ENCODE results near the gene CFAP74.
A peak's percentile ranks its signal among the peaks of the same experiment; 100 is the strongest.

Gene CFAP74

DNA sequence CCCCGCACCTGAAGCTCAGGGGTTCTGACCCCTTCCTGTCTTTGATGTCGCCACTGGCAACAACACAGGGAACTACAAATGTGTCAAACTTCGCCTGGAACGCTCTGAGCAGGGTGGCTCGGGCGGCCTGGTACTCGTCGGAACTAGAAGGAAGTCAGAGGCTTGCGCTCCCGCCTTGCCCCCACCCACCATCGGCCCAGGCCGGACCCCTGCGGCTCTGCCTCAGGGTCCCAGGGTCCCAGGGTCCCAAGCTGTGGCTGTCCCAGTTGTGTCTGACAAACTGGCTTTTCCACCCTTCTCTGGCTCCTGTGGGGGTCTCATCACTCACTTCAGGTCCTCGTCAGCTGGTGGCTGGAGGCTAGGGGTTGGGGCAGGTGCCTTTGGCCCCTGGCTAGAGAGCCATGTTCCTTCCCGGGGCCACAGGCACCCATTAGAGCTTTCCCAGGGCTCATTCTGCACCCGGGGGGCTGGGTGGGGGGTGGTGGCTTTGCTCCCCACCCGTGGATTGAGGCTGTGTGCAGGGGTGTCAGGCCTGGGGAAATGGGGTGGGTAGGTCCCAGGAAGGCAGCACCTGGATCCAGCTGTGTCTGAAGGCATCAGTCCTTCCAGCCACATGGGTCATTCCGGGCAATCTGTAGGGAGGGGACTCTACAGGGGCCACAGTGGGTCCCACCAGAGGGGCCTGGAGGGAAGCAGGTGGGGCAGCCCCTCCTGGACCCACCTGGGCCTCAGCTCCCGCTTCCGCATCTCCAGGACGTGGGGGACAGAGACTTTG lies 76.5 kb downstream of the CFAP74 start:
- DNase-seq: no peak

DNA sequence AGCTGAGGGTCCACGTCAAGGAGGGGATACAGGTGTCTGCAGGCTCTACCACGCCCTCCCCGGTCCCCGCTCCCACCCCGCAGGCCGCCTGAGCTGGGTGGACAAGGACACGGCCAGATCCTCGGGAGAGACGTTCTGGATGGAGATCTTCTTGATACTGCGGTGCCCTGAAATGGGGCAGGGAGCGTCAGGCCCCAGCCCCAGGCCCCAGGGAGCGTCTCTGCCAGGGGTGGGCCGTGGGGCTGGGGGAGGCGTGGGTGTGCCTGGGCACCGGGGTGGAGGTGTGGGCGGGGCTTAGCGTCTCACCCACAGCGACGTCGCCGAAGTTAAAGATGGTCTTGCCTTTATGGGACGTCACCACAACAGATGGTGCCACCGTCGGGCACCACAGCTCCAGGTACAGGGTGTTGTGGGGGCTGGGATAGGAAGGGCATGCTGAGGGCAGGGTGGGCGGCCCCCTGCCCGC lies 77.2 kb downstream of the CFAP74 start:
- no peak for DNase-seq

DNA sequence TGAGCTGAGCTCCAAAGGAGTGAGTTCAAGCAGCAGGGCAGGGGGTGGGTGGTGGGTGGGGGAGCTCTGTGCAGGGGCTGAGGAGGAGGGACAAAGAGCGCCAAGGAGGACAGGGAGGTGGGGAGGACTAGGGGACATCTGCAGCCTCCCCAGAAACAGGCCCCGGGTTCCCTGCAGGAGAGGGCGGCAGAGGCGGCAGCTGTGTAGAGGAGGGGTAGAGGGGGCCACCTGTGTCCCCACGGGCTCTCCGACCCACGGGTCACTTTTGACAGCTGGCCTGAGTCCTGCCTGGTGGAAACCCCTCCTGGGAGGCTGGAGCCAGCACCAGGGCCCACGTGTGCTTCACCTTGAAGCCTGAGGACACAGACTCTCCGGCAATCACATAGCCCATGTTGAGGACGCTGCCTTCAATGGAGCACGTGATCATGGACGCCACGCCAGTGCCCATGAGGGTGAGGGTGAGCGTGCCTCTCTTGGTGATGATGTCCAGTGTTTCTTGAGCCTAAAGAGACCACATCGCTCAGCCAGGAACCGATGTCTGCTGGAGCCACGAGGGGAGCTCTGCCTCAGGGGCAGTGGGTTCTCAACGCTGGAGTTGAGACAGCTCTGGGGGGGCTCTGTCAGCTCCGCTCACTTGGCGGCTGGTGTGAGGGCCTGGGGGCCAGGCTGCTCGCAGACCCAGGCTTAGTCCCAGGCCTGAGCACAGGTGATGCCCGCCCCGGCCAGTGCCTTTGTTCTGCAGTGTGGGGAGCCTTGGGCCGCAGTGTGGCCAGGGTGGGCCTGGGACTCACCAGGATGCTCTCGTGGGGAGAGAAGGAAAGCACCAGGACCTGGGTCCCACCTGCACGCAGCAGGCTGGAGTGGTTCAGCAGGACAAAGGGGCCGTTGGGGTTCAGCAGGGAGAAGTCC lies 77.9 kb downstream of the CFAP74 start:
- no peak for DNase-seq

DNA sequence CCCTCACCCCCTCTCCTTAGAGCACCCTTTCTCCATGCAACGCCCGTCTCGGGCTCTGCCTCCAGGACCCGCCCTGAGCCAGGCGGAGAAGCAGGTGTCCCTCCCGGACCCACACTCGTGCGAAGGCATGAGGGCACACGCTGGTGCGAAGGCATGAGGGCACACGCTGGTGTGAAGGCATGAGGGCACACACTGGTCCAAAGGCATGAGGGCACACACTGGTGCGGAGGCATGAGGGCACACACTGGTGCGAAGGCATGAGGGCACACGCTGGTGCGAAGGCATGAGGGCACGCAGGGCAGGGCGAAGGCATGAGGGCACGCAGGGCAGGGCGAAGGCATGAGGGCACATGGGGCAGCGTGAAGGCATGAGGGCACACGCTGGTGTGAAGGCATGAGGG lies 78.7 kb downstream of the CFAP74 start:
- DNase-seq: no peak

DNA sequence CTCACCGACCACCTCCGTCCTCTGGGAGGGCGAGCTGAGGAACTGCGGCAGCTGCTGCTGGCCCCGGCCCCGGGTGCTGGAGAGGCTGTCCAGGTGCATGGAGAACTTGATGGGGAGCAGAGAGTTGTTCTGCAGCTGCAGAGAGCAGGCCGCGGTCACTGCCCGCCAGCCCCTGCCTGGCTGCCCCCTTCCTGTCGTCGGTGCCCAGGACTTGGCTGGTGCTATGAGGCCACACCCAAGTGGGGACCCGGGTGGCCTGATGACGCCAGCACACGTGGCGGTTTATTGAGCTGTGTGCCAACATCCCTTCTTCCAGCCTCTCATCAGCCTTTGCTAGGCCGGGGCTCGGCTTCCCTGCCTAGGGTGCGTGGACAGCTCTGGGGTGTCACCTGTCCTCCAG lies 79.2 kb downstream of the CFAP74 start:
- DNase-seq: no peak

DNA sequence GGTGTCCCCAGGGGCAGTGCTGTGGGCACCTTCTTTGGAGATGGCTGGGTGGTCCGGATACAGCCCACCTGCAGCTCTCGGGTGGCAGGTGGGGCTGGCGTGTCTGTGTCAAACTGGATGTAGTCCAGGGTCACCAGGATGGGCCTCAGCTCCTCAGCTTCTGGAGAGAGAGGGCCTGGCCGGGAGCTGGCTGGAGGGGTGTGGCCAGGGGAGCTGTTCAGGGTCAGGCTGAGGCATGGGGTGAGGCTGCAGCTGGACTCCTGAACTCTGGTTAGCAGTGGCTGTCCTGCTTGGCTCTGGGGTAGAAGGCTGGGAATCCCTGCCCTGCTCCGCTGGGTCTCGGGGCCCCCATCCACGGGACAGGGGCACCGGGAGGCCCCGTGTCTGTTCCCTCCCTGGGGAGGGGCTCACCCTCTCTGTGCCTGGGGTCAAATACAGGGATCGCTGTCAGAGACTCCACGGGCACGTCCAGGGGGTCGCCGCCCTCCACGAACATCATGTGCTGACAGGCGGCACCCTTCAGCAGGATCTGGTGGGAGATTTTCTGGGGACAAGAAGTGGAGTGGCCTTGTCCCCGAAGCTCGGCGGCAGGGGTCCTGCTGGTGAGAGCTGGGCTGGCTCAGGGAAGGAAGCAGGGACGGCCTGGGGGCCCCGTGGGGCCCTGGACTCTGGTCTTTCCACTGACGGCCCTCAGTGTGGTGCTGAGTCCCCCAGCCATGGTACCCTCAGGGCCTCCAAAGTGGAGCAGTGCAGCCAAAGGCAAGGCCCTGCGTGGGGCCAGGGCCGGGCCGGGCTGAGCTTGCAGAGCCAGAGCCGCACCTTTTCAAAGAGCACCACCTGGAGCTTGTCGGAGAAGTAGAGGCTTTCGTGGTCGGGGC lies 80.4 kb downstream of the CFAP74 start:
- no peak for DNase-seq

DNA sequence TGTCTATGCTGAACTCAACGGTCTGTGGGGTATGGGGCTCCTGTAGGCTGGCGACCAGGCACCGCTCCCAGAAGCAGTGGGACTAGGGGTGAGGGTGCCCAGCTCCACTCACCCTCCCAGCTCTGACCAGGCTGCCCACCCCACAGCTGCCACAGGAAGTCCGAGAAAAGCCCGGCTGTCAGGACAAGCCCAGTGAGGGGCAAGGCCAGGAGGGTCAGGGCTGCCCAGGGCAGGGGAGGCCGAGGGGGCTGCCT lies 81.0 kb downstream of the CFAP74 start:
- DNase-seq: no peak

DNA sequence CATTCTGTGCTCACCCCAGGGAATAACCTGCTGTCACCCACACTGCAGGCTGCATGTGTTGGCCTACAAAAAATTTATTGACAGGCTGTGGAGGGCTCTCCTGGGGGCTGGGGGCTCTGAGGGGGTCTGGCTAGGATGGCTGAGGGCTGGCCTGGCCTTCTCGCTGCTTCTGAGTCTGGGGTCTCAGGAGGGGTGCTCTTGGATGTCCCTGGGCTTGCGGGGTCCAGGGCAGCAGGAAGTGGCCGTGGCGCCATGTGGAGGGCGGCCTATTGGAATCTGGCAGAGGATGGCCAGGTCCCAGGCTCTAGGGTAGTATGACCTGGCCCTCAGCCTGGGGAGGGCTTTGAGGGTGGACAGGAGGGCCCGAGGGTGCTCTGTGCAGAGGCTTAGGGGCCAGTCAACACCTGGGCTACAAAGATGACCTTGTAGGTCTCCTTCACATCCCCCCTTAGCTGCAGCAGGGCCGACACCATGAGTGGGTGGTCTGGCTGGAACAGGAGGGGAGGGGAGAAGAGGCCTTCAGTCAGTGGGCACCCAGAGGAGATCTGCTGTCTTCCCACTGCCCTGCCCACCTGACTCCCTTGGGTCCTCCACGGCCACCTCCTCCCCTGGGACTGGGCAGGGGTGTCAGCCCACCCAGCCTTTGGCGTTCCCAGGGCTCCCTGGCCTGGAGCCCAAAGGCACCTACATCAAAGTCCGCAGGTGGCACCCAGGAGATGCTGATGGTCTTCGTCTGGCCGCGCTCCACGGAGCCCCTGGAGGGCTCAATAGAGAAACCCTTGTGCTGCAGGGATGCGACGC lies 81.5 kb downstream of the CFAP74 start:
- no peak for DNase-seq

DNA sequence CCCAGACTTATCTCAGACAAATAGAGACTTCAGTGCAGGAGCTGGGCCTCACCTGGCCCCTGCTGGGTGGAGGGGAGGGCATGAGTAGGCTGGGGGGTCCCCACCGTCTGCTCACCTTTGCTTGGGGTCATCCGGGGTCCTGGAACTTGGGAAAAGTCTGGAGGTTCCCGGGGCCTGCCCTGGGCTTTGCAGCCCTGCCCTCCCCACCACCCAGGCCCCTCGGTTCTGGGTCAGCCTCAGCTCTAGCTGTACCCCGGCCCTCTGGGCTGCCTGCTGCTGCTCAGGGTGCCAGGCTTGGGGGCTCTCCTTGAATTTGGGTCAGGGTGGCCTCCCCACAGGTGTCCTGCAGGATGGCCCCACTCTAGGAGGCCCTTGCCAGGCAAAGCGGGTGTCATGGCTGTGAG lies 82.1 kb downstream of the CFAP74 start:
- no peak for DNase-seq

DNA sequence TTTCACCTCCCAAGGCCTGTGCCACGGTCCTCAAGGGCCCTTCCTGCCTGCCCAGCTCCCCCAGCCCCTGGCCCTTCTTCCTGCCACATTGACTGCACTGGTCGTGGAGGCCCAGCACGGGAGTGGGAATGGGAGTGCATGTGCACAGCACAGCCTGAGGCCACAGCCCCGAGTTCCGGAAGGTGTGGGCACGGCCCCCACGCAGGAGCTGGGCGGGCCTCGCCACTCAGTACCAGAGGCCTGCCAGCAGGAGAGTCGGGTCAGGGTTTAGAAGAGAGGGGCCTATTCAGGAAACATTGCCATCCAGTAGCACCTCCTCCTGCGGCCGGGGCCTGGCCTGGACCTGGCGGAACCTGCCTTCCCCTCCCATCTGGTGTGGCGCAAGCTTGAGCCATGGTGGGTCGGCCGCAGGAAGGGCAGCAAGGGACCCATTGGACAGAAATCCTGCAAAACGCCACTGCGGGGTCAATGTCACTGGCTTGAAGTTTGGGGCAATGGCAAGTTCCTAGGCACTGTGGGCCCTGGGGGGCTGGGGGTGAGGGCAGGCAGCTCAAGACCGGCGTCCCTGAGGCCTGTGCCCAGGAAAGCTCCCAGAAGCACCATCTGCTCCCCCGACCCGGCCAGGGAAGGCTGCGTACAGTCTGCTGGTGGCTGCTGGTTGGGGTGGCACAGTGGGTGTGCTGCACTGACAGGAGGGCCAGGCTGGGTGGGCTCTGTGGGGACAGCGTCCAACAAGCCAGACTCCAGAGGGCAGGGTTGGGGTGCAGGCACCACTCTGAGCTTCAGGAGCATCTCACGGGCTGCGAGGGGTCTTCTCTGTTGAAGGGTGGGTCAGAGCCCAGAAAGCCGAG lies 82.8 kb downstream of the CFAP74 start:
- DNase-seq: no peak

DNA sequence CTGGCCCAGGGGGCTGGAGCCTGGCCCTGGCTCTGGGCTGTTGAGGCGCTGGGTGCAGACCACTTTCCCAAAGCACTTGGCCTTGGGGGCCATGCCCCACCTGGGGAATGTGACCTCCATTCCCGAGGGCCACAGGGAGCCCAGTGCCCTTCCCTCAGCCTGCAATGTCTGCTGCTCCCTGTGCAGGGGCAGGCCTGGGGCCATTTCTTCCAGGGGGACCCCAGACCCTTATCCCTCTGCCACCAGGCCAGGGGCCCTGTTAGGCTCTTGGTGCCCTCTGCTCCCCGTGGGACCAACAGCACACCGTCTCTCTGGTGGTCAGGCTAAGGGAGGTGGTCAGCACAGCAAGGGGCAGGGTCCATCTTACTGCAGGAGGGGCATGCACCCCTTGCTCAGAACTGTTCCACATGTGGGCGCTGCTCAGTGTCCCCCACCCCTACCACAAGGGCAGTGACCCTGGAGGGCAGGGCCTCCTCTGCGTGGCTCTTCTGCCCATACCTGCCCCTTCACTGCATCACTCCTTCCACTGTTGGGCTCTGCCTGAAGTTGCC lies 83.5 kb downstream of the CFAP74 start:
- DNase-seq: no peak

DNA sequence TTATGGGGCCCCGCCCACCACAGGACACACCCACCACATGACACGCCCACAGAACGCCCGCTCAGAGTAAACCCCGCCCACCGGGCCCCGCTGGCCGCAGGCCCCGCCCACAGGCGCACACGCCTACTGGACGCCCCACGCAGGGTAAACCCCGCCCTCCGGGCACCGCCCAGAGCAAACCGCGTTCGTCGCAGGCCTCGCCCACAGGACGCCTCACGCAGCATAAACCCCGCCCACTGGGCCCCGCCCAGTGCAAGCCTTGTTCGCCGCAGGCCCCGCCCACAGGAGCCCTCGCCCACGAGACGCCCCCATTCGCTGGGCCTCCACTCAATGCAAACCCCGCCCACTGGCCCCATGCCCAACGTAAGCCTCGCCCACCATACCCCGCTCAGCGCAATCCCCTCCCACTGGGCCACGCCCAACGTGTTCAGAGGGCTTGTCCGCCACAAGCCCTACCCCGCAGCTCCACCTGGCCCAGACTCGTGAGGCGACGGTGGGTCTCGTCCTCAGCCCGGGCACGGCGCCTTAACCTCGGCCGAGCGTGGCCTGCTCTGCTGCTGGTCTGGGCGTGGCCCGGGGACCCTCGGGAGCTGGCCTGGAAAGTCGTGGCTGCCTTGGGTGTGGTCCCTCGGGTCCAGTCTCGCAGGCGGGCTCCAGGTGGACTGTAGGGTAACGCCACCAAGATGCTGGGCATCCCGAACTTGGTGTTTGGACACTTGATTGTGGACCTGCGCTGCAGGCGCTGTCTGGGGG lies 84.1 kb downstream of the CFAP74 start:
- DNase-seq: peak; percentile 96

DNA sequence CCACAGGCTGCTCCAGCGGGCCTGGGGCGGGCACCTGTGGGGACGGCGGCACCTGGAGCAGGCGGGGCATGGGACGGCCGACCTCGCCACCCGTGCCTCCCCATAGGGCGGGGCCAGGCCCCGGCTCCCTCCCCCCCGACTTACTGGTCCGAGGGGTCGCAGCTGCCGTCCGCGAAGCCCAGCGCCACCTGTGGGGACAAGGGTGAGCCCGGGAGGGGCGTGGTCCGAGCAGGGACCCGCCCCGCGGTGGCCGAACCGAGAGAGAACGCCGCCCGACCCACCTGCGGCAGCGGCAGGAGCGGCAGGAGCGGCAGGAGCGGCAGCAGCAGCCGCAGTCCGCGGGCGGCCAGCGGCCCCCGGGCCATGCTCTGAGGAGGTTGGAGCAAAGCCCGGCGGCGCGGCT lies 84.7 kb downstream of the CFAP74 start, which contains the start of gene TMEM52:
Gene TMEM52, minus strand, starts transcription at position 379 of the 403 bp plus-strand sequence. Its CDS starts 14 bp downstream, at position 365.
- DNase-seq: no peak

DNA sequence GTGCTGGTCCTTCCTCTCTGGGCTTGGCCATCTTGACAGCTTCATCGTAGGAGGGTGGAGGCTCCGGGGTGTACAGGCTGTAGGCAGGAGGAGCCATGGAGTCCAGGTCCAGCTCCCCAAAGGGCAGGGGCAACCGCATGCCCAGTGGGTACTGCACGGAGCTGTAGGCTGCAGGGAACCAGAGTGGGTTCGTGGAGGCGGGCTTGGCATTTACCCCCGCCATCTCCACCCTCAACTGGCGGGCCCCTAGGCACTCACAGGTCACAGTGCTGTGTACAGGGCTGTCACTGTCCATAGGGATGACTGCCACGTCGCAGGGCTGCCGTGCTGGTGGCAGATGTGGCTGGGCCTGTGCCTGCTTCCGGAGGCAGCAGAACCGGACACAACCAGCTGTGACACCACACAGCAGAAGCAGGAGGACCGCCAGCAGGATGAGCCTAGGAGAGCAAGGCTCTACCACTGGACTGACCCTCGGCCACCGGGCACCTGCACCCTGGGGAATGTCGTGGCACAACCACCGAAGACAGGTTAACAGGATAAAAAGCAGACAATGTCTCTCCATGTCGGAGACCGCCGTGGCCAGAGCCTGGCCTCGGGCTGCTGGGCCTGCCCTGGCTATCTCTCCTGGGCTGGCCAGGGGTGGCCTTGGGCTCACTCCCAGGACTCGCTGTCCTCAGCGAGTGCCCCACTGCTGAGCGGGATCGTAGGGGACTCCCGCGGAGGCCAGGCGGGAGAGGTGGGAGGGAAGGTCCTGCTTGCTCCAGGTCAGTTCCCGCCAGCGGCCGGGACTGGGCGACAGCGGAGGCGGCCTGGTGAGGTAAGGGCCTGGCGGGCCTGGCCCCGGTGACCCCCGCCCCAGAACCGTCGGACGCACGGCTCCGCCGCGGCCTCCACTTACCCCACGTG lies 85.3 kb downstream of the CFAP74 start:
- DNase-seq: no peak

DNA sequence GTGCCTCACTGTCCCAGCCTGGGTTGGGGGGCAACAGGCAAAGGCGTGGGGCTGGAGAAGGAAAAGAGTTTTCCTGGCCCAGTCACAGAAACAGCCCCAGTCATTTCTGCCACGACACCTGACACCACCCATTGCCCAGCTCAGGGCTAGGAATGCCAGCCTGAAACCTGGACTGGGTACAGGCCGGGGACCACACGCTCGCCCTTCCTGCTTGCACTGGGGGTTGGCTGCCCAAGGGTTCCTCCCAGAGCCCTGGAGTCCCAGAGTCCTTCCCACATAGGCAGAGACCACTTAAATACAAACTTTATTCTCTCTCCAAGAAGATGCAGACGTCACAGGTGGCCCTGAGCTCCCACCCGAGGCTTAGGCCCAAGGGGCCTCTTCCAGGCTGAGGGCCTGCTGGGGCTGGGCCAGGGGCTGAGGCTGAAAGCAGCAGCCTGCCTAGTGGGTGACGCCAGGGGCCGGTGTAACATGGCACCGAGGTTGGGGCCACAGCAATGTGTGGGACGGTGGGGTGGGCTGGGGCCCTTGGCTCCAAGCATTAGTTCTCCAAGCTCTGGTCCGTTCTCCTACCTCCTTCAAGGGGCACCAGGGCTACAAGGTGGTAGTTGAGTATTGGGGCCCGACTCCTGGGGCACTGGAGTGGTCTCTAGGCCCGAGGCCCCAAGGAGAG lies 86.1 kb downstream of the CFAP74 start:
- DNase-seq: no peak

DNA sequence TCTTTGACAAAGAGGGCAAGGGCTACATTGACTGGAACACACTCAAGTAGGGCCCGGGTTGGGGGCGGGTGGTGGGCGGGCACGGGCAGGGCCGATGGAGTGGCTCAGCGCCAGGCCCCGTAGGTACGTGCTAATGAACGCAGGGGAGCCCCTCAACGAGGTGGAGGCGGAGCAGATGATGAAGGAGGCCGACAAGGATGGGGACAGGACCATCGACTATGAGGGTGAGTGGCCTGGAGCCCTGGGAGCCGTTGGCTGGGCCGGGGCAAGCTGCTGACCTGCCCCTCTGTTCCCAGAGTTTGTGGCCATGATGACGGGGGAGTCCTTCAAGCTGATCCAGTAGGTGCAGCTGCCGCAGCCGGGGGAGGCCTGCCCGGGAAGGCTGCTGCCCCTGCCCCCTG lies 86.7 kb downstream of the CFAP74 start:
- no peak for DNase-seq

DNA sequence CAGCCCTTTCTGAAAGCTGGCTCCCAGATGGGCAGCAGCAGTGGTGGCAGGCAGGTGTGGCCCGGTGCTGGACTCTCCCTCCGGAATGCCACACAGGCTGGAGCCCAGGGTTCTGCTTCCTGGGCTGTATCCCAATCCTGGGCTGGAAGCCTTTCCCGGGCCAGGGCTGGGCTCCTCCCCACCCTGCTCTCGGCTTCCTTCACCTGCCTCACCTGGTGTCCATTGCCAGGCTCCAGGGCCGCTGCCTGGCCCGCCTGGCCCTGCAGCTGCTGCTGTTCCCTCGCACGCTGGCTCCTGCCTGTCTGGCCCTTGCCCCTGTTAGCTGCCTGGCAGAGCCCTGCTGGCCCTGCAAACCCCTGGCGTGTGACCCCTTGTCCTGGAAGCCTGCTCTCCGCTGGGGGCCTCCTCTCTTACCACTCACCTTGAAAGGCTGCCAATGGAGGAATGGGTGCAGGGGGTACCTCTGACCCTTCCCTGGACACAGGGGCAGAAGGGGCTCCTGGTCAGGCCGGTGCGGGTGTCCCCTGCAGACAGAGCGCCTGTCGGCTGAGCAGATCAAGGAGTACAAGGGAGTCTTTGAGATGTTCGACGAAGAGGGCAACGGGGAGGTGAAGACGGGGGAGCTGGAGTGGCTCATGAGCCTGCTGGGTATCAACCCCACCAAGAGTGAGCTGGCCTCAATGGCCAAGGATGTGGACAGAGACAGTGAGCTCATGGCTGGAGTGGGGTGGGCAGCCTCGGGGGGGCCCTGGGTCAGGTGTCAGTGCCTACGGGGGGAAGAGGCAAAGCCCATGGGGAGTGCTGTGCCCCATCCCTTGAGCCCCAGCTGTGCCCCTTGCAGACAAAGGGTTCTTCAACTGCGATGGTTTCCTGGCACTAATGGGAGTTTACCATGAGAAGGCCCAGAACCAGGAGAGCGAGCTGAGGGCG lies 87.4 kb downstream of the CFAP74 start:
- DNase-seq: no peak

Data from fibroblast of skin of right quadriceps (primary cell).